Fibroblast of skin of left quadriceps (primary cell): ENCODE measurements around the gene SCNN1G.
"Not testable (repeated sequence)": the region's sequence is repeated elsewhere in the genome, so short reads cannot be mapped to it uniquely, and the experiment has no call there.

Experiments
- DNase-seq, 2 experiments: peaks; one replicate each; pipeline ENCODE4 v3.0.0-alpha.2; 2013; ENCODE audit warnings: low read depth in 2 of 2

The SCNN1G gene

GRCh38 chr16:23182679-23183542 is at the start of gene SCNN1G:
Gene SCNN1G (plus strand): TSS chr16:23182745. CDS start chr16:23186272, 3,527 bp downstream.
- DNase-seq = no peak

GRCh38 chr16:23132775-23133463 is 49.6 kb upstream of the SCNN1G start:
- no peak for DNase-seq

GRCh38 chr16:23134274-23134673 is 48.3 kb upstream of the SCNN1G start:
- no peak for DNase-seq

GRCh38 chr16:23137256-23137655 is 45.3 kb upstream of the SCNN1G start:
- DNase-seq = no peak

GRCh38 chr16:23137818-23138217 is 44.7 kb upstream of the SCNN1G start:
- DNase-seq = no peak

- no peak for DNase-seq
Observed at GRCh38 chr16:23140107-23140506, 42.4 kb upstream of the SCNN1G start.

GRCh38 chr16:23141033-23141432 is 41.5 kb upstream of the SCNN1G start:
- no peak for DNase-seq

- no peak for DNase-seq
Observed at GRCh38 chr16:23141500-23141899, 41.0 kb upstream of the SCNN1G start.

- no peak for DNase-seq
Observed at GRCh38 chr16:23141959-23142740, 40.4 kb upstream of the SCNN1G start.

- DNase-seq = no peak
Observed at GRCh38 chr16:23143391-23143790, 39.2 kb upstream of the SCNN1G start.

- not testable (repeated sequence) for DNase-seq
Observed at GRCh38 chr16:23144393-23144792, 38.2 kb upstream of the SCNN1G start.

GRCh38 chr16:23145186-23145585 is 37.4 kb upstream of the SCNN1G start:
- no peak for DNase-seq

- no peak for DNase-seq
Observed at GRCh38 chr16:23145608-23146007, 36.9 kb upstream of the SCNN1G start.

- DNase-seq = no peak
Observed at GRCh38 chr16:23146877-23147601, 35.5 kb upstream of the SCNN1G start.

GRCh38 chr16:23147666-23148065 is 34.9 kb upstream of the SCNN1G start:
- DNase-seq = no peak

- DNase-seq = no peak
Observed at GRCh38 chr16:23148166-23148512, 34.4 kb upstream of the SCNN1G start.

GRCh38 chr16:23148513-23149266 is 33.9 kb upstream of the SCNN1G start:
- no peak for DNase-seq

GRCh38 chr16:23149267-23149992 is 33.1 kb upstream of the SCNN1G start, which contains the start of gene USP31:
Gene USP31 (minus strand): TSS chr16:23149452. CDS start chr16:23149270, 182 bp downstream.
- peak; percentile 89 for DNase-seq

- no peak for DNase-seq
Observed at GRCh38 chr16:23149993-23150364, 32.6 kb upstream of the SCNN1G start.
